Measurements from ENCODE around the gene CALHM2. TPM values are rescaled to one million over a fixed set of nuclear protein-coding genes. Genes with fewer than 3 reads are reported as not detected.

The CALHM2 gene
- total RNA-seq, 1 donor = 10.3 TPM

DNA sequence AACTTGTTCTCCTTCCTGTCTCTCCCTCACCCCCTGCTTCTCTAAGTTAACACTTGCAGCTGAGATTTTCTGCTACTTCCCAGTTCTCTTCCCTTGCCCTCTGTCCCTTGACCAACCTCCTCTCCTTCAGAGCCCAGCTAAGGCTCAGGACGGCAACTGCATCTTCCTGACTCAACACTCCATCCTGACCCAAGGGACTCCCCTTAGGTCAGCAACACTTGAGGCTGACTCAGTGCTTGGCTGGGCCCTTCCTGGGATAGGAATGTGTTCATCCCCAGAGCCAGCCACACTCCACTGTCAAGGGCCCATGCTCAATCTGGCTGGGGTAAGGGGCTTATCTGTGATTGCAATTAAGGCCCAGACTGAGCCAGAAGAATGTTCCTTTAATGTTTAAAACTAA lies 3.4 kb downstream of the CALHM2 start:
- Histone ChIP-seq H3K4me1 (ENCODE audit: insufficient read depth, low read length) (peaks cover 53% of the 10 kb centered on the region), H3K27me3 (ENCODE audit: insufficient read depth, low read length) (no peaks in the 10 kb centered on the region), H3K4me3 (ENCODE audit: low read length) (no peak overlapping the region), H3K9me3 (ENCODE audit: low read depth, low read length) (no peaks in the 10 kb centered on the region)

DNA sequence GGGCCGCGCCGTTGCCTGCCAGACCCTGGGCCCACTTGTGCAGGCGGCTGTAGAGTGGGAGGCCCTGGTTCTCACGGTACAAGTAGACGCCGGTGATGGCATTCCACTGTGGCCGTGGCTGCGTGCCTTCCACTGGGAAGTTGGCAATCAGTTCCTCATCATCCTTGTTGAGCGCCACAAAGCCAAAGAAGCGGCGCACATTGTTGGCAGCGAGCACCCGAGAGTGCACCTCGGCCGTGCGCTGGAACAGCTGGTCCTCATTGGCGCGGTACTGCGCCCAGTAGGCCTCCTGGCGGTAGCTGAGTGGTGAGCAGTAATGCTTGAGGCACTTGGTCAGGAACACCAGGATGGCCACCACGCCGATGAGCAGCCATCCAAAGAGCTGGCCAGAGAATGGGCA lies 5.0 kb downstream of the CALHM2 start:
- Histone ChIP-seq H3K4me3 (ENCODE audit: low read length) (no peak overlapping the region), H3K4me1 (ENCODE audit: insufficient read depth, low read length) (peaks cover 41% of the 10 kb centered on the region), H3K9me3 (ENCODE audit: low read depth, low read length) (no peaks in the 10 kb centered on the region), H3K27me3 (ENCODE audit: insufficient read depth, low read length) (no peaks in the 10 kb centered on the region)

DNA sequence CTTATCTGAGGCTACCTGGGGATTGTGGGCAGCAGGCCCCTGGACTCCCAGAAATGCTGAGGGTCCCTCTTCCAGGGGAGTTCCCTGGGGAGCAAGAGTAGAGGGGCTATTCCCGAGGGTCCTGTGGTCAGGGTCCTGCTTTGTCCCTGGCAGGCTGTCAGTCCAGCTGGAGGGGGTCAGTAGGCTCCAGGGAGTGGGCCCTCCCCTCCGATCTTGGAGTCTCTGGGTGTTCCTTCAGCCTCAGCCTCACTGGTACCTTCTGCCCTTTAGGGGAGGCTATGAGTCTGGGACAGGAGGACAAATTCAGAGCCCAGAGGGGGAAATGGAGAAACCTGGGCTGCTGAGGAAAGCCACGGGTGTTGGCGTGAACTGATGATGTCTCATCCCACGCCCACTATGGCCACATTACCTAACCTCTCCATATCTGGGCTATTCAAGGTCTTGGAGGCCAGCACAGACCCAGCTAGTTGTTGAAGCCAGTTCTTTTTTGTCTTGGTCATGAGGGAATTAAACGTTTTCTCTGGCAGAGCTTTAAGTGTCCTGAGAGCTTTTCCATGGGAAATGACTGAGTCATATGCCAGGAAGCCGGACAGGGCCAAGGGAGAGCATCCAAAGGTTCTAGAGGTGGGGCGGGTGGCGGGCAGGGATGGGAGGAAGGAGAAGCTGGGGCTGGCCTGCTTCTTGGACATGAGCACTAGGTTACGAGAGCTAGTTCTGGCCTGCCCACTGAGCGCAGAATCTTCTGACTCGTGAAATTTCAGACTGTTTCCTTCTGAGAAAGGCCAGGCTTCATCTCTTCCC lies 6.2 kb downstream of the CALHM2 start:
- no peaks in the 10 kb centered on the region for H3K27me3 ChIP-seq (ENCODE audit: insufficient read depth, low read length)
- no peak overlapping the region for H3K4me3 ChIP-seq (ENCODE audit: low read length)
- H3K4me1 ChIP-seq (ENCODE audit: insufficient read depth, low read length) = peaks cover 37% of the 10 kb centered on the region
- no peaks in the 10 kb centered on the region for H3K9me3 ChIP-seq (ENCODE audit: low read depth, low read length)

DNA sequence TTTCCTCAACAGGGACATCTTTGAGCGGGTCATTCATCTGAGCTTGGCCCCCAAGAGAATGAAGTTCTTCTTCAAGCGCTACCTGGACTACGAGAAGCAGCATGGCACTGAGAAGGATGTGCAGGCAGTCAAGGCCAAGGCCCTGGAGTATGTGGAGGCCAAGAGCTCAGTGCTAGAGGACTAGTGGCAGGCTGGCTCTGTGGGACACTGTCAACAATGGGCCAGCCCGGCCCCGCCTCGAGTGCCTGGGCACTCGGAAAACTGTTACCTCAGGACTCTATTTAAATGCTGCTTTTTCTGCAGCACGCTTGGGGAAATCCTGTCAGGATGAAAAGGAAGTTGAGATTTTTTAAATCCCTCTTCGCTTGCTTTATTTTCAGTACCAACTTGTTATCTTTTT lies 6.8 kb downstream of the CALHM2 start:
- no peak overlapping the region for H3K4me3 ChIP-seq (ENCODE audit: low read length)
- no peaks in the 10 kb centered on the region for H3K27me3 ChIP-seq (ENCODE audit: insufficient read depth, low read length)
- H3K4me1 ChIP-seq (ENCODE audit: insufficient read depth, low read length) = peaks cover 31% of the 10 kb centered on the region
- H3K9me3 ChIP-seq (ENCODE audit: low read depth, low read length) = no peaks in the 10 kb centered on the region

GRCh38 chr10:103444478-103444877 lies 7.7 kb downstream of the CALHM2 start:
- H3K4me3 ChIP-seq (ENCODE audit: low read length) = no peak overlapping the region
- no peaks in the 10 kb centered on the region for H3K9me3 ChIP-seq (ENCODE audit: low read depth, low read length)
- peaks cover 22% of the 10 kb centered on the region for H3K4me1 ChIP-seq (ENCODE audit: insufficient read depth, low read length)
- H3K27me3 ChIP-seq (ENCODE audit: insufficient read depth, low read length) = no peaks in the 10 kb centered on the region

- peaks cover 13% of the 10 kb centered on the region for H3K4me1 ChIP-seq (ENCODE audit: insufficient read depth, low read length)
- no peaks in the 10 kb centered on the region for H3K9me3 ChIP-seq (ENCODE audit: low read depth, low read length)
- no peaks in the 10 kb centered on the region for H3K27me3 ChIP-seq (ENCODE audit: insufficient read depth, low read length)
- no peak overlapping the region for H3K4me3 ChIP-seq (ENCODE audit: low read length)
These were observed 8.5 kb downstream of the CALHM2 start for GRCh38 chr10:103443475-103444185.

GRCh38 chr10:103442031-103442461 lies 10.1 kb downstream of the CALHM2 start:
- H3K4me3 ChIP-seq (ENCODE audit: low read length) = no peak overlapping the region
- no peaks in the 10 kb centered on the region for H3K27me3 ChIP-seq (ENCODE audit: insufficient read depth, low read length)
- peaks cover 7% of the 10 kb centered on the region for H3K4me1 ChIP-seq (ENCODE audit: insufficient read depth, low read length)
- no peaks in the 10 kb centered on the region for H3K9me3 ChIP-seq (ENCODE audit: low read depth, low read length)

DNA sequence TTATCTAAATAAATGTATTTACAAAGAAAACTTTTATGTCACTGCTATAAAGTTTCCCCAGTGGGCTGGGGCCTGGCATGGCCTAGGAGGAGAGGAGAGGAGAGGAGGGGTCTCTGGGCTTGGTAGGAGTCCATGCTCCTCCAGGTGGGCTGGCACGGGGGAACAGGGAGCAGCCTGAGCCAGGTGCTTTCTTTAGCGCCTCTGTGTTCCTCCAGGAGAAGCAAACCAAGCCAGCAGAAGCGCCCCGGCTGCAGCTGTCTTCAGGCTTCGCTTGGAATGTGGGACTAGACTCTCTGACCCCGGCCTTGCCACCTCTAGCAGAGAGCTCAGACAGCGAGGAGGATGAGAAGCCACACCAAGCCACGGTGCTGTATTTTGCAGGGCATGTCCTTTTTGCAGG lies 10.6 kb downstream of the CALHM2 start:
- Histone ChIP-seq H3K9me3 (ENCODE audit: low read depth, low read length) (no peaks in the 10 kb centered on the region), H3K27me3 (ENCODE audit: insufficient read depth, low read length) (no peaks in the 10 kb centered on the region), H3K4me3 (ENCODE audit: low read length) (no peak overlapping the region), H3K4me1 (ENCODE audit: insufficient read depth, low read length) (peaks cover 2% of the 10 kb centered on the region)

DNA sequence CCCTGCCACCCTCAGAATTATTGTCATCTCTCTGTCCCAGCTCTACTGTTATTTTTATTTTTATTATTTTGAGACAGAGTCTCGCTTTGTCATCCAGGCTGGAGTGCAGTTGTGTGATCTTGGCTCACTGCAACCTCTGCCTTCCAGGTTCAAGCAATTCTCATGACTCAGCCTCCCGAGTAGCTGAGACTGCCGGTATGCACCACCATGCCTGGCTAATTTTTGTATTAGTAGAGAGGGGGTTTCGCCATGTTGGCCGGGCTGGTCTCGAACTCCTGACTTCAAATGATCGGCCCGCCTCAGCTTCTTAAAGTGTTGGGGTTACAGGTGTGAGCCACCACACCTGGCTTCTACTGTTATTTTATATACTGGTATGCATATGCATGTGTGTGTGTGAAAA lies 11.0 kb downstream of the CALHM2 start:
- H3K27me3 ChIP-seq (ENCODE audit: insufficient read depth, low read length) = no peaks in the 10 kb centered on the region
- H3K4me3 ChIP-seq (ENCODE audit: low read length) = no peak overlapping the region
- H3K9me3 ChIP-seq (ENCODE audit: low read depth, low read length) = no peaks in the 10 kb centered on the region
- no peaks in the 10 kb centered on the region for H3K4me1 ChIP-seq (ENCODE audit: insufficient read depth, low read length)

GRCh38 chr10:103440416-103440815 lies 11.8 kb downstream of the CALHM2 start:
- Histone ChIP-seq H3K4me3 (ENCODE audit: low read length) (no peak overlapping the region), H3K9me3 (ENCODE audit: low read depth, low read length) (no peaks in the 10 kb centered on the region), H3K4me1 (ENCODE audit: insufficient read depth, low read length) (no peaks in the 10 kb centered on the region), H3K27me3 (ENCODE audit: insufficient read depth, low read length) (no peaks in the 10 kb centered on the region)

GRCh38 chr10:103439776-103440175 lies 12.4 kb downstream of the CALHM2 start:
- no peak overlapping the region for H3K4me3 ChIP-seq (ENCODE audit: low read length)
- H3K4me1 ChIP-seq (ENCODE audit: insufficient read depth, low read length) = no peaks in the 10 kb centered on the region
- H3K9me3 ChIP-seq (ENCODE audit: low read depth, low read length) = no peaks in the 10 kb centered on the region
- no peaks in the 10 kb centered on the region for H3K27me3 ChIP-seq (ENCODE audit: insufficient read depth, low read length)

DNA sequence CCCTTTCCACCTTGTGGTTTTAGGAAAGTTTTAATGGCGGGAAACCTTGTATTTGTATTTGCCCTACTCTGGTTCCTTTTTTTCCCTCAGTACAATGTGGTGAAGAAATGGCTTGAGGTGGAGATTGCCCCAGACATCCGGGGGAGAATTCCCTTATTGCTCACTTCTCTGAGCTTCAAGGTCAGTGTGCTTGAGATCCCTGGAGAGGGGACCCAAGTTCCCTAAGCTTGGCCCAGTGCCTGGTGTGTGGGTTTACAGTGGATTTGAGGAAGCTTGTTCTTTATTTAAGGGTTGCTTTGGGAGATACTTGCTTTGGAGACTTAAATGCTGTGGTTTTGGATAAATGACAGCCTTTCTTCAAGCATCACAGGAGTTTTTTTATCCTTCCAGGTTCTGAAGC lies 18.3 kb downstream of the CALHM2 start:
- H3K27me3 ChIP-seq (ENCODE audit: insufficient read depth, low read length) = no peaks in the 10 kb centered on the region
- no peaks in the 10 kb centered on the region for H3K9me3 ChIP-seq (ENCODE audit: low read depth, low read length)
- H3K4me1 ChIP-seq (ENCODE audit: insufficient read depth, low read length) = peaks cover 19% of the 10 kb centered on the region
- H3K4me3 ChIP-seq (ENCODE audit: low read length) = no peak overlapping the region

DNA sequence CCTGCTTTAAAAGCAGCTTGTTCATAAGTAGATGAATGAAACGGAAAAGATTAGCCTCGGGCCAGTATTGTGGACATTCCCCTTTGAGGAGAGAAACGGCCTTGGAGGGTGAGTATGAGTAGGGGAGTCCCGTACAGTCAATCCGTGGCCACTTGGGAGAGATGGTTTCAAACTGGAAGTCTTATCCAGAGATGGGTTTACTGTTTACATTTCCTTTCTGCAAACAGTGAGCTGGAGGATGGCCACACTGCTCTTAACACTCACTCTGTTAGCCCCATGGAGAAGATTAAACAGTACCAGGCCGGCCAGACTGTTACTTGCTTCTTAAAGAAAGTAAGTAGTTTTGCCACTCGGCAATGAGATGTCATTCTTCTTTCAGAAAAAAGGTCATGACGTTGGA lies 20.3 kb downstream of the CALHM2 start:
- Histone ChIP-seq H3K9me3 (ENCODE audit: low read depth, low read length) (no peaks in the 10 kb centered on the region), H3K4me1 (ENCODE audit: insufficient read depth, low read length) (peaks cover 19% of the 10 kb centered on the region), H3K27me3 (ENCODE audit: insufficient read depth, low read length) (no peaks in the 10 kb centered on the region), H3K4me3 (ENCODE audit: low read length) (no peak overlapping the region)

GRCh38 chr10:103429647-103430046 lies 22.5 kb downstream of the CALHM2 start:
- no peak overlapping the region for H3K4me3 ChIP-seq (ENCODE audit: low read length)
- no peaks in the 10 kb centered on the region for H3K9me3 ChIP-seq (ENCODE audit: low read depth, low read length)
- no peaks in the 10 kb centered on the region for H3K27me3 ChIP-seq (ENCODE audit: insufficient read depth, low read length)
- H3K4me1 ChIP-seq (ENCODE audit: insufficient read depth, low read length) = peaks cover 19% of the 10 kb centered on the region

- Histone ChIP-seq H3K4me1 (ENCODE audit: insufficient read depth, low read length) (peaks cover 17% of the 10 kb centered on the region), H3K27me3 (ENCODE audit: insufficient read depth, low read length) (no peaks in the 10 kb centered on the region), H3K4me3 (ENCODE audit: low read length) (no peak overlapping the region), H3K9me3 (ENCODE audit: low read depth, low read length) (no peaks in the 10 kb centered on the region)
These were observed 23.1 kb downstream of the CALHM2 start for GRCh38 chr10:103428989-103429643.
